Hematopoietic multipotent progenitor cell treated with erythropoietin and hydrocortisone succinate and interleukin-3 and kit ligand, for 17 days (in vitro differentiated cells): ENCODE data around the gene PTPRN2.
"Not testable (repeated sequence)": the region's sequence is repeated elsewhere in the genome, so short reads cannot be mapped to it uniquely, and the experiment has no call there.

ENCODE experiments used
- DNase-seq: peaks from one replicate; pipeline ENCODE4 v3.0.0-alpha.2; 2015; ENCODE audit warnings: low spot score

The PTPRN2 gene

GRCh38 chr7:157791666-157792065 lies 796.0 kb downstream of the PTPRN2 start:
- DNase-seq = no peak

GRCh38 chr7:157791261-157791660 lies 796.4 kb downstream of the PTPRN2 start:
- no peak for DNase-seq

- DNase-seq = no peak
These were observed 797.7 kb downstream of the PTPRN2 start for GRCh38 chr7:157789942-157790341.

- DNase-seq = no peak
These were observed 798.5 kb downstream of the PTPRN2 start for GRCh38 chr7:157789094-157789493.

- DNase-seq = no peak
These were observed 799.0 kb downstream of the PTPRN2 start for GRCh38 chr7:157788573-157788972.

GRCh38 chr7:157787275-157787701 lies 800.3 kb downstream of the PTPRN2 start:
- no peak for DNase-seq

- no peak for DNase-seq
These were observed 801.0 kb downstream of the PTPRN2 start for GRCh38 chr7:157786375-157787274.

GRCh38 chr7:157785486-157786186 lies 802.0 kb downstream of the PTPRN2 start:
- no peak for DNase-seq

- DNase-seq = no peak
These were observed 802.6 kb downstream of the PTPRN2 start for GRCh38 chr7:157784979-157785441.

- DNase-seq = no peak
These were observed 803.4 kb downstream of the PTPRN2 start for GRCh38 chr7:157784041-157784835.

- DNase-seq = no peak
These were observed 805.6 kb downstream of the PTPRN2 start for GRCh38 chr7:157782041-157782440.

- DNase-seq = no peak
These were observed 806.9 kb downstream of the PTPRN2 start for GRCh38 chr7:157780721-157781120.

- DNase-seq = no peak
These were observed 807.3 kb downstream of the PTPRN2 start for GRCh38 chr7:157780312-157780711.

- no peak for DNase-seq
These were observed 808.4 kb downstream of the PTPRN2 start for GRCh38 chr7:157779206-157779605.

- not testable (repeated sequence) for DNase-seq
These were observed 810.3 kb downstream of the PTPRN2 start for GRCh38 chr7:157777194-157777762.

- DNase-seq = no peak
These were observed 811.9 kb downstream of the PTPRN2 start for GRCh38 chr7:157775560-157776332.

- no peak for DNase-seq
These were observed 812.5 kb downstream of the PTPRN2 start for GRCh38 chr7:157775021-157775559.

- no peak for DNase-seq
These were observed 813.1 kb downstream of the PTPRN2 start for GRCh38 chr7:157774495-157774894.

GRCh38 chr7:157773361-157773760 lies 814.3 kb downstream of the PTPRN2 start:
- no peak for DNase-seq

- no peak for DNase-seq
These were observed 815.0 kb downstream of the PTPRN2 start for GRCh38 chr7:157772486-157773130.
